LNCaP clone FGC (cell line): ENCODE results near the gene POMGNT2.

Experiments
- DNase-seq: peaks from one replicate; pipeline ENCODE4 v3.0.0-alpha.2; 2011; ENCODE audit warnings: low read depth
- H3K4me3 ChIP-seq: 2 replicates; pipeline ENCODE4 v1.5.1; 2011; ENCODE audit warnings: mild to moderate bottlenecking, low read depth, low read length, control low read depth
- TF ChIP-seq, protein P1 (sequence below): IDR thresholded peaks from 2 replicates; pipeline ENCODE4 v1.5.1; 2012; ENCODE audit warnings: mild to moderate bottlenecking; ENCODE audit not compliant: control insufficient read depth, insufficient read depth; ENCODE audit errors: extremely low read depth

POMGNT2 gene

DNA sequence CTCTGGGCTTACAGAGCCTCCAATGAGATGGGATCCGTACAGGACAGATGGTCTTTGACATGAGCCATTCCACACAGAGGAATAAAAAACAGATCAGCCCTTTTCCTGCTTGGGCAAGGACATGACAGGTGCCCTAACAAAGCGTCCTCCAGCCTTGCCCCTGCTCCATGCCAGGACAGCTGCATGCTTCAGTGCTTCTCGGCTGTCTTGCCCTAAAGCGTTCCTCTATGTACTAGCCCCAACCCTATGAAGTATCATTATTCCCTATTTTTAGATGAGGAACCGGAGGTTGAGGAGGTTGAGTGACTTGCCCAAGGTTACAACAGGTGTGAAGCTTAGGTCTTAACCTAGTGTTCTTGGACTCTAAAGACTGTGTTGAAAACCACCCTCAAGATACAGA lies 10.5 kb downstream of the POMGNT2 start:
- TF ChIP-seq, protein P1, sequence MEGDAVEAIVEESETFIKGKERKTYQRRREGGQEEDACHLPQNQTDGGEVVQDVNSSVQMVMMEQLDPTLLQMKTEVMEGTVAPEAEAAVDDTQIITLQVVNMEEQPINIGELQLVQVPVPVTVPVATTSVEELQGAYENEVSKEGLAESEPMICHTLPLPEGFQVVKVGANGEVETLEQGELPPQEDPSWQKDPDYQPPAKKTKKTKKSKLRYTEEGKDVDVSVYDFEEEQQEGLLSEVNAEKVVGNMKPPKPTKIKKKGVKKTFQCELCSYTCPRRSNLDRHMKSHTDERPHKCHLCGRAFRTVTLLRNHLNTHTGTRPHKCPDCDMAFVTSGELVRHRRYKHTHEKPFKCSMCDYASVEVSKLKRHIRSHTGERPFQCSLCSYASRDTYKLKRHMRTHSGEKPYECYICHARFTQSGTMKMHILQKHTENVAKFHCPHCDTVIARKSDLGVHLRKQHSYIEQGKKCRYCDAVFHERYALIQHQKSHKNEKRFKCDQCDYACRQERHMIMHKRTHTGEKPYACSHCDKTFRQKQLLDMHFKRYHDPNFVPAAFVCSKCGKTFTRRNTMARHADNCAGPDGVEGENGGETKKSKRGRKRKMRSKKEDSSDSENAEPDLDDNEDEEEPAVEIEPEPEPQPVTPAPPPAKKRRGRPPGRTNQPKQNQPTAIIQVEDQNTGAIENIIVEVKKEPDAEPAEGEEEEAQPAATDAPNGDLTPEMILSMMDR: no peak
- H3K4me3 ChIP-seq: no peak overlapping the region
- no peak for DNase-seq

DNA sequence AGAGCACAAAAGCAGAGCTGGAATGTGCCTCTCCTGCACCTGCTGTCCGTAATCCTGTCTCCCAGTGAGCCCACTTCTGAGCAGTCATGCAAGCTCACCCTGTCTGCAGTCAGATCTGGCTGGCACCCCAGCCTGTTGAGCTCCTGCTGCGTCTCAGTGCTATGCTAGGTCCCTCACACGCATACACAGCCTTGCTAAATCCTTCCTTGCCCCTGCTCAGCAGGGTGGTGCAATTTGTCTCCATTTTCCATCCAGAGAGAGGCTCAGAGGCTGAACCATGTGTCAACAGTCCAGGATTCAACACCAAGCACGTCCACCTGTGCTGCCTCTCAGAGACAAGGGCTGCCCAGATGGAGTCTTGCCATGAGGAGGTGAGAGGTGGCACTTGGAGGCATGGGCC lies 11.0 kb downstream of the POMGNT2 start:
- H3K4me3 ChIP-seq: no peak overlapping the region
- TF ChIP-seq, protein P1: no peak
- DNase-seq: no peak

DNA sequence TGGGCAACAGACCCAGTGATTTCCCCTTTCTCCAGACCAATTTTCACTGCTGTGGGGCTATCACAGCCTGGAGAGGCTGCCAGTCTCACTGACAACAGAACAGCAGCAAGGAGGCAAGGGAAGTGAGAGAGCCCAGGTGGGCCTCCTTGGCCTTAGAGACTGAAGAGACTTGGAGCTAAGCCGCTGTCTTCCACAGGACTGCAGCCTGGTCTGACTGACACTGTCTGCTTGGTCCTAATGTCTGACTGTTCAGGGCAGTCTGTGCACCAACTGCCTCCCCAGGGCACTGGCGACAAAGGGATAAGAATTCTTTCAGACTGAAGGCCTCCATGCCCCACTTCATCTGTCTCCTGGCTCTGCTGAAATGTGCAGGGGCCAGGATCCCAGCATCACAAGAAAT lies 11.5 kb downstream of the POMGNT2 start:
- DNase-seq: no peak
- TF ChIP-seq, protein P1: no peak
- no peak overlapping the region for H3K4me3 ChIP-seq

DNA sequence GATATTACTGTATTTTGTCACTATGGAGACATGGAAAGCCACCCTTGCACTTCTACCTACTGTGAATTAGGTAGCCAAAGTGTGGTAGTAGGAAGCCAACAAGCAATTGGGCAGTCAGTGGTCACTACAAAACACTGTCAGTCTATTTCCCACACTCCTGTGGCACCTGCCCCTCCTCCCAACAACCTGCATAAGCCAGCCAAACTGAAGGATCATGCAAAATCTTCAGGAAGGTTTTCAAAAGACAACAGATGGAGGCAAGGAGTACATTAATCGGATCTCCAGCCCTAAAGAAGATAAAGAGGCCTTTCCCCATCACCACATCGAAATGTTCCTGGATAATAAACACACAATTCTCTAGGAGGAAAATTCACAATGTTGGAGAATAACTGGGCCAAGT lies 11.9 kb downstream of the POMGNT2 start:
- no peak overlapping the region for H3K4me3 ChIP-seq
- TF ChIP-seq, protein P1: no peak
- DNase-seq: no peak

DNA sequence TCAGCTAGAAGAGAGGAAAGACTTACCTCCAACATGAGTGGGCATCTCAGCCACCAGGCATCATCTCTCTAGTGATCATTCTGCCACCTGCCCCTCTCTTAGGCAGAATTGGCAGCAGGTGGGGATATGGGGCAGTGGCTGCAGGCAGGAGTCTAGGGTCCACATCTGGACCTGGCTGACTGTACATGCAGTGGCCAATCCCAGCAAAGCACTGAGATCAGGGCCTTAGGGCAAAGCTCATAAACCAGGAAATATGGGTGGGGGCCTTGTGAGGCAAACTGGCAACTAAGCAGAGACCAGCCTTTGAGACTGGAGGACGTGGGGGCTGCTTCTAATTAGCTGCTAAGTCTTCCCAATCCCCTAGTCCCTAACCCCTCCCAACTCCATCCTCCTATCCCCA lies 12.9 kb downstream of the POMGNT2 start:
- TF ChIP-seq, protein P1: no peak
- DNase-seq: no peak
- no peak overlapping the region for H3K4me3 ChIP-seq

DNA sequence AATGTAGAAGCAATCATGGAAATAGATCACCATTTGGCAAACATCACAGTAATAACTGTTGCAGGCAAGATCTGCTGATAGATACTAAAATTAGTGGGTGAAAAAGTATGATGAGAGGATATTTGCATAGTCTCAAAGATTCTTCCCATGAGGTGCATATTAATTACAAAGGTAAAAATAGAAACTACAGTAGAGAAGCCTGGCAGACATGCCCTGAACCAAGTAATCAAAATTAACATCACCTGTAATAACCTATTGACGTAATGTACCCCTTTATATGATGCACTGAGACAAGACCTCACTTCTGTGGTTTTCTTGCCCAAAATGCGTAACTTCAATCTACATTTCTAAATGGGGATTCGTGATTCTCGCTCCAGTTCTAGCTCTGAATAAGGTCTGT lies 14.4 kb downstream of the POMGNT2 start:
- no peak for DNase-seq
- H3K4me3 ChIP-seq: no peak overlapping the region
- TF ChIP-seq, protein P1: no peak

DNA sequence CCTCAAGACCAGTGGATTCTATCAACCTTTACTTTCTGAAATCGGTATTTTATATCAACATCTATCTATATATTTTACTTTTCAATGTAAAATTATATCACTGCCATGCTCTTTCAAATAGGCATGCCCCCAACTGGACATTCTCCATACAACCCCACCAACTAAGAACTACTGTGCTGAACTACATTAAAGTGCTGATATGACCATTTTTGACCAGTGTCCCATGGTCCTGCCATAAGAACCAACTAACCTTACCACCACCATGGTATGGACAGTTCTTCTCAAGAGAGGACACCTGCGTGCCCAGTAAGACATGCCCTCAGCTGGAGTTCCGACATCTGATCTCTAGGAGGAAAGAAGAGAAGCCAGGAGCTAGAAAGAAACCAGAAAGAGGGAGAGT lies 15.6 kb downstream of the POMGNT2 start:
- H3K4me3 ChIP-seq: no peak overlapping the region

More for the DNA sequence above, 15.6 kb downstream of the POMGNT2 start:
- DNase-seq: no peak
- TF ChIP-seq, protein P1: no peak
